Naive thymus-derived CD4-positive, alpha-beta T cell (primary cell): ENCODE results near the gene TBXAS1. TPM values are rescaled to one million over a fixed set of nuclear protein-coding genes. Genes with fewer than 3 reads are reported as not detected.

Experiments used
- ATAC-seq: fragments of 150-1000 bp; cut with Tn5 transposase; 2 replicates; pipeline ENCODE4 v1.10.0; 2021; ENCODE audit warnings: mild to moderate bottlenecking, moderate library complexity
- CTCF ChIA-PET: fragments of 350-600 bp; sonication (Branson Sonifier 250); formaldehyde crosslinking; loops from one replicate; lab custom pipeline; 2021; ENCODE audit warnings: antibody characterized with exemption; lab: Charles Lee
- POLR2A ChIA-PET: fragments of 350-600 bp; sonication (Branson Sonifier 250); formaldehyde crosslinking; loops from one replicate; lab custom pipeline; 2021; ENCODE audit warnings: antibody characterized with exemption, inconsistent platforms; lab: Charles Lee
- DNase-seq, 9 donors: peaks; one replicate each; pipeline versions ENCODE4 v3.0.0 to v3.0.0-alpha.2; 2020 to 2022; ENCODE audit warnings: mixed read lengths in 1 of 9
- H3K27ac ChIP-seq: one replicate; pipeline ENCODE4 v1.7.0; 2013; ENCODE audit warnings: mild to moderate bottlenecking, low read depth, low read length, moderate library complexity
- H3K27me3 ChIP-seq, 2 donors: one replicate each; pipeline ENCODE4 v1.7.0; 2013; ENCODE audit warnings: low read length in 2 of 2, mild to moderate bottlenecking in 2 of 2, moderate library complexity in 2 of 2; ENCODE audit not compliant: control insufficient read depth in 2 of 2, insufficient read depth in 2 of 2
- H3K36me3 ChIP-seq, 3 experiments: 1 replicate in 2 of 3; 2 replicates in 1 of 3; pipeline ENCODE4 v1.7.0; 2013; ENCODE audit warnings: low read length in 3 of 3, mild to moderate bottlenecking in 3 of 3, moderate library complexity in 1 of 3; ENCODE audit not compliant: insufficient read depth in 3 of 3, control insufficient read depth in 2 of 3
- H3K4me1 ChIP-seq, 2 donors: one replicate each; pipeline ENCODE4 v1.7.0; 2013; ENCODE audit warnings: low read length in 2 of 2, mild to moderate bottlenecking in 2 of 2, moderate library complexity in 1 of 2; ENCODE audit not compliant: control insufficient read depth in 2 of 2, insufficient read depth in 2 of 2
- H3K4me3 ChIP-seq: 2 replicates; pipeline ENCODE4 v1.7.0; 2013; ENCODE audit warnings: mild to moderate bottlenecking, low read length
- H3K9me3 ChIP-seq, 3 experiments: 1 replicate in 2 of 3; 2 replicates in 1 of 3; pipeline ENCODE4 v1.7.0; 2013; ENCODE audit warnings: low read length in 3 of 3; ENCODE audit not compliant: control insufficient read depth in 2 of 3
- H3K27ac Mint-ChIP-seq, 9 donors: one replicate each; pipeline ENCODE4 v1.8.0; 2020 to 2022; ENCODE audit warnings: mixed read lengths in 9 of 9, mild to moderate bottlenecking in 8 of 9, moderate library complexity in 5 of 9, inconsistent platforms in 2 of 9
- H3K27me3 Mint-ChIP-seq, 5 donors: one replicate each; pipeline ENCODE4 v1.8.0; 2021 to 2022; ENCODE audit warnings: mixed read lengths in 5 of 5, mild to moderate bottlenecking in 1 of 5
- H3K36me3 Mint-ChIP-seq, 5 donors: one replicate each; pipeline ENCODE4 v1.8.0; 2020 to 2022; ENCODE audit warnings: mixed read lengths in 5 of 5, mild to moderate bottlenecking in 3 of 5, inconsistent platforms in 1 of 5
- H3K4me1 Mint-ChIP-seq, 7 donors: one replicate each; pipeline ENCODE4 v1.8.0; 2020 to 2022; ENCODE audit warnings: mixed read lengths in 7 of 7, mild to moderate bottlenecking in 3 of 7, inconsistent platforms in 1 of 7
- H3K4me3 Mint-ChIP-seq, 10 donors: one replicate each; pipeline ENCODE4 v1.8.0; 2020 to 2022; ENCODE audit warnings: mild to moderate bottlenecking in 10 of 10, mixed read lengths in 10 of 10, moderate library complexity in 6 of 10, inconsistent platforms in 2 of 10
- H3K9me3 Mint-ChIP-seq, 11 donors: one replicate each; pipeline ENCODE4 v1.8.0; 2020 to 2022; ENCODE audit warnings: mixed read lengths in 11 of 11, mild to moderate bottlenecking in 4 of 11, inconsistent platforms in 1 of 11, moderate library complexity in 1 of 11
- intact Hi-C, 2 donors: fragments of 100-400 bp; cut with micrococcal nuclease; formaldehyde crosslinking; loops; one replicate each; pipeline ENCODE4 v1.15.1; 2023
- polyA plus RNA-seq, 2 donors: library from polyadenylated mRNA; unstranded; fragments of 300-500 nt; fragmentation: Illumina TruSeq; gene quantifications; one replicate each; pipeline ENCODE4 v1.2.3, GENCODE V29; 2021
- total RNA-seq, 6 experiments: library from RNA in 5 of 6; stranded (reverse) in 5 of 6; gene quantifications; 1 replicate in 5 of 6; 2 replicates in 1 of 6; pipeline ENCODE4 v1.2.3 and lab custom pipeline; 2021 to 2026

Gene TBXAS1
- total and polyA plus RNA-seq, 7 experiments from 2014 or later: 1.9 to 70.9 (median 3.2) TPM

- H3K4me3 ChIP-seq: no peak overlapping the region
- no peaks in the 10 kb centered on the region for H3K9me3 ChIP-seq
- ChIA-PET CTCF (no interaction called here), POLR2A (no interaction called here)
- H3K4me1 Mint-ChIP-seq: no peaks in the 10 kb centered on the region
- intact Hi-C loops: no loop called here
- no peak overlapping the region for H3K27ac Mint-ChIP-seq
- peaks cover 0 to 2% (median 0%) of the 10 kb centered on the region in 5 donors for H3K36me3 Mint-ChIP-seq
- H3K36me3 ChIP-seq: no peaks in the 10 kb centered on the region
- H3K9me3 Mint-ChIP-seq: peaks cover 0 to 2% (median 0%) of the 10 kb centered on the region in 11 donors
- H3K27me3 ChIP-seq: no peaks in the 10 kb centered on the region
- H3K27ac ChIP-seq: no peak overlapping the region
- H3K4me3 Mint-ChIP-seq: no peak overlapping the region
- H3K4me1 ChIP-seq: no peaks in the 10 kb centered on the region
- H3K27me3 Mint-ChIP-seq: peaks cover 0 to 4% (median 0%) of the 10 kb centered on the region in 5 donors
- DNase-seq: no peak
- ATAC-seq: no peak
These were observed 64.9 kb downstream of the TBXAS1 start for GRCh38 chr7:139893999-139894398.

- Mint-ChIP-seq H3K4me1 (no peaks in the 10 kb centered on the region), H3K9me3 (peaks cover 0 to 2% (median 0%) of the 10 kb centered on the region in 11 donors), H3K4me3 (no peak overlapping the region), H3K27ac (no peak overlapping the region), H3K27me3 (peaks cover 0 to 4% (median 0%) of the 10 kb centered on the region in 5 donors), H3K36me3 (peaks cover 0 to 2% (median 0%) of the 10 kb centered on the region in 5 donors)
- Histone ChIP-seq H3K27ac (no peak overlapping the region), H3K4me1 (no peaks in the 10 kb centered on the region), H3K9me3 (no peaks in the 10 kb centered on the region), H3K27me3 (no peaks in the 10 kb centered on the region), H3K4me3 (no peak overlapping the region), H3K36me3 (no peaks in the 10 kb centered on the region)
- ChIA-PET POLR2A (no interaction called here), CTCF (no interaction called here)
- ATAC-seq (no peak), DNase-seq (no peak)
- intact Hi-C loops: no loop called here
These were observed 66.2 kb downstream of the TBXAS1 start for GRCh38 chr7:139895141-139895829.

GRCh38 chr7:139896288-139896687 lies 67.2 kb downstream of the TBXAS1 start:
- Histone ChIP-seq H3K27me3 (no peaks in the 10 kb centered on the region), H3K36me3 (no peaks in the 10 kb centered on the region), H3K9me3 (no peaks in the 10 kb centered on the region), H3K27ac (no peak overlapping the region), H3K4me1 (no peaks in the 10 kb centered on the region), H3K4me3 (no peak overlapping the region)
- peaks cover 0 to 1% (median 0%) of the 10 kb centered on the region in 7 donors for H3K4me1 Mint-ChIP-seq
- ChIA-PET CTCF (no interaction called here), POLR2A (no interaction called here)
- H3K27me3 Mint-ChIP-seq: peaks cover 0 to 4% (median 0%) of the 10 kb centered on the region in 5 donors
- no peak overlapping the region for H3K4me3 Mint-ChIP-seq
- peaks cover 0 to 4% (median 0%) of the 10 kb centered on the region in 11 donors for H3K9me3 Mint-ChIP-seq
- DNase-seq: no peak
- H3K27ac Mint-ChIP-seq: peak overlapping the region in 1 of 9 donors; percentile 23
- ATAC-seq: no peak
- intact Hi-C loops: no loop called here
- peaks cover 0 to 2% (median 0%) of the 10 kb centered on the region in 5 donors for H3K36me3 Mint-ChIP-seq

GRCh38 chr7:139896831-139897230 lies 67.8 kb downstream of the TBXAS1 start:
- H3K9me3 ChIP-seq: no peaks in the 10 kb centered on the region
- no peak overlapping the region for H3K27ac ChIP-seq
- no peak overlapping the region for H3K4me3 ChIP-seq
- Mint-ChIP-seq H3K9me3 (peaks cover 0 to 4% (median 0%) of the 10 kb centered on the region in 11 donors), H3K4me3 (peak overlapping the region in 1 of 10 donors; percentile 10), H3K27me3 (peaks cover 0 to 4% (median 0%) of the 10 kb centered on the region in 5 donors), H3K36me3 (peaks cover 0 to 2% (median 0%) of the 10 kb centered on the region in 5 donors), H3K27ac (no peak overlapping the region), H3K4me1 (peaks cover 0 to 1% (median 0%) of the 10 kb centered on the region in 7 donors)
- no peaks in the 10 kb centered on the region for H3K27me3 ChIP-seq
- no peaks in the 10 kb centered on the region for H3K4me1 ChIP-seq
- no peaks in the 10 kb centered on the region for H3K36me3 ChIP-seq
- ATAC-seq: no peak
- ChIA-PET CTCF (no interaction called here), POLR2A (no interaction called here)
- intact Hi-C loops: no loop called here
- no peak for DNase-seq

GRCh38 chr7:139897422-139898090 lies 68.5 kb downstream of the TBXAS1 start:
- H3K27me3 ChIP-seq: no peaks in the 10 kb centered on the region
- no peak overlapping the region for H3K27ac ChIP-seq
- Mint-ChIP-seq H3K4me1 (peaks cover 0 to 1% (median 0%) of the 10 kb centered on the region in 7 donors), H3K4me3 (no peak overlapping the region), H3K27me3 (peaks cover 0 to 4% (median 0%) of the 10 kb centered on the region in 5 donors), H3K9me3 (peaks cover 0 to 11% (median 2%) of the 10 kb centered on the region in 11 donors), H3K36me3 (peaks cover 0 to 2% (median 0%) of the 10 kb centered on the region in 5 donors), H3K27ac (no peak overlapping the region)
- H3K9me3 ChIP-seq: no peaks in the 10 kb centered on the region
- ChIA-PET POLR2A (no interaction called here), CTCF (no interaction called here)
- no peaks in the 10 kb centered on the region for H3K4me1 ChIP-seq
- ATAC-seq: peak; percentile 22
- intact Hi-C loops: no loop called here
- no peaks in the 10 kb centered on the region for H3K36me3 ChIP-seq
- DNase-seq: no peak
- H3K4me3 ChIP-seq: no peak overlapping the region

- peaks cover 0 to 16% (median 10%) of the 10 kb centered on the region in 11 donors for H3K9me3 Mint-ChIP-seq
- H3K27me3 Mint-ChIP-seq: peaks cover 0 to 9% (median 0%) of the 10 kb centered on the region in 5 donors
- ChIA-PET CTCF (no interaction called here), POLR2A (no interaction called here)
- Histone ChIP-seq H3K36me3 (no peaks in the 10 kb centered on the region), H3K27ac (no peak overlapping the region), H3K4me3 (no peak overlapping the region), H3K9me3 (no peaks in the 10 kb centered on the region), H3K4me1 (no peaks in the 10 kb centered on the region), H3K27me3 (no peaks in the 10 kb centered on the region)
- no peak overlapping the region for H3K27ac Mint-ChIP-seq
- no peak for DNase-seq
- peaks cover 0 to 1% (median 0%) of the 10 kb centered on the region in 7 donors for H3K4me1 Mint-ChIP-seq
- no peak overlapping the region for H3K4me3 Mint-ChIP-seq
- ATAC-seq: no peak
- intact Hi-C loops: no loop called here
- H3K36me3 Mint-ChIP-seq: peaks cover 0 to 2% (median 0%) of the 10 kb centered on the region in 5 donors
These were observed 69.4 kb downstream of the TBXAS1 start for GRCh38 chr7:139898483-139898882.
